GM12878 (cell line): ENCODE results near the gene HRC. TPM values are rescaled to one million over a fixed set of nuclear protein-coding genes. Genes with fewer than 3 reads are reported as not detected.

ENCODE experiments used
- ATAC-seq: fragments of 200-7000 bp; cut with Tn5 transposase; 3 replicates; pipeline ENCODE4 v1.9.1; 2020; ENCODE audit warnings: mild to moderate bottlenecking, moderate library complexity
- BruUV-seq: library from RNA; stranded (reverse); fragments of 400-500 nt; replicated peaks from 2 replicates; lab custom pipeline; 2021; lab: Mats Ljungman, UMichigan
- CTCF ChIA-PET: fragments of 300-600 bp; sonication (Branson Sonifier 250); formaldehyde crosslinking; extraction: SDS; loops from one replicate; lab custom pipeline; 2021; ENCODE audit warnings: inconsistent platforms; lab: Yijun Ruan, JAX
- POLR2A ChIA-PET: fragments of 350-600 bp; formaldehyde crosslinking; extraction: SDS; loops from one replicate; lab custom pipeline; 2021; ENCODE audit warnings: inconsistent platforms; lab: Charles Lee
- RAD21 ChIA-PET: fragments of 300-600 bp; sonication (Branson Sonifier 250); formaldehyde crosslinking; loops from one replicate; lab custom pipeline; 2023; ENCODE audit warnings: antibody characterized with exemption; ENCODE audit not compliant: unreplicated experiment; lab: Charles Lee
- SMC1A ChIA-PET: fragments of 300-600 bp; sonication (Branson Sonifier 250); formaldehyde crosslinking; loops from one replicate; lab custom pipeline; 2023; ENCODE audit not compliant: unreplicated experiment, uncharacterized antibody; lab: Charles Lee
- DNase-seq: peaks from one replicate; pipeline ENCODE4 v3.0.0-alpha.2; 2011; ENCODE audit warnings: low read depth, low spot score
- FAIRE-seq: peaks from 3 replicates; lab custom pipeline; 2011; peaks lifted over from hg19 to GRCh38; lab: Jason Lieb, UNC
- H2AFZ ChIP-seq: 2 replicates; pipeline ENCODE4 v1.6.0; 2011; ENCODE audit warnings: low read depth, low read length, control low read depth; ENCODE audit not compliant: control insufficient read depth
- H3K27ac ChIP-seq: 2 replicates; pipeline ENCODE4 v1.5.1; 2011; ENCODE audit warnings: control low read depth; ENCODE audit not compliant: control insufficient read depth, insufficient read depth
- H3K27me3 ChIP-seq, 2 experiments: replicated peaks in 1 of 2; 2 replicates each; pipeline versions ENCODE4 v1.6.0 to v1.6.1; 2011; ENCODE audit warnings: low read length in 1 of 2; ENCODE audit not compliant: control insufficient read depth in 2 of 2, insufficient read depth in 2 of 2
- H3K36me3 ChIP-seq, 2 experiments: 2 replicates each; pipeline ENCODE4 v1.5.1; 2011; ENCODE audit warnings: low read length in 1 of 2; ENCODE audit not compliant: control insufficient read depth in 2 of 2, insufficient read depth in 2 of 2
- H3K4me1 ChIP-seq: 2 replicates; pipeline ENCODE4 v1.6.1; 2011; ENCODE audit warnings: mild to moderate bottlenecking, low read length, moderate library complexity, mixed read lengths; ENCODE audit not compliant: control insufficient read depth, insufficient read depth
- H3K4me2 ChIP-seq: 2 replicates; pipeline ENCODE4 v1.6.0; 2011; ENCODE audit warnings: control low read depth; ENCODE audit not compliant: control insufficient read depth, insufficient read depth
- H3K4me3 ChIP-seq: fragments of 200-600 bp; sonication (generic); 2 replicates; pipeline ENCODE4 v1.5.1; 2016
- H3K79me2 ChIP-seq: 2 replicates; pipeline ENCODE4 v1.6.0; 2011; ENCODE audit warnings: low read length; ENCODE audit not compliant: control insufficient read depth, insufficient read depth
- H3K9ac ChIP-seq: 2 replicates; pipeline ENCODE4 v1.8.0; 2011; ENCODE audit warnings: low read length, control low read depth, mixed read lengths; ENCODE audit not compliant: control insufficient read depth, insufficient read depth
- H3K9me3 ChIP-seq: replicated peaks from 3 replicates; pipeline ENCODE4 v1.5.1; 2011; ENCODE audit warnings: mild to moderate bottlenecking, low read length; ENCODE audit not compliant: control insufficient read depth, insufficient read depth
- H4K20me1 ChIP-seq: 2 replicates; pipeline ENCODE4 v1.6.0; 2011; ENCODE audit not compliant: control insufficient read depth, insufficient read depth
- CTCF ChIP-seq, 3 experiments: IDR thresholded peaks in 2 of 3; conservative IDR thresholded peaks in 1 of 3; 2 replicates each; pipeline ENCODE4 v1.5.1; 2011; ENCODE audit warnings: low read depth in 3 of 3, low read length in 3 of 3, mild to moderate bottlenecking in 3 of 3, control low read depth in 2 of 3, moderate library complexity in 2 of 3, inconsistent platforms in 1 of 3, mixed read lengths in 1 of 3; ENCODE audit not compliant: control insufficient read depth in 2 of 3, insufficient read depth in 1 of 3; ENCODE audit errors: extremely low read depth in 1 of 3
- HDAC2 ChIP-seq: fragments of 200-600 bp; sonication (generic); IDR thresholded peaks from 2 replicates; pipeline ENCODE4 v1.6.1; 2017
- HDGF ChIP-seq: fragments of 450-650 bp; IDR thresholded peaks from 2 replicates; pipeline ENCODE4 v1.6.1; 2016; ENCODE audit warnings: antibody characterized with exemption
- JUNB ChIP-seq: IDR thresholded peaks from 2 replicates; pipeline ENCODE4 v1.6.1; 2016; ENCODE audit warnings: antibody characterized with exemption, mild to moderate bottlenecking
- POLR2A ChIP-seq: IDR thresholded peaks from 2 replicates; pipeline ENCODE4 v1.6.1; 2011; ENCODE audit warnings: low read depth, mild to moderate bottlenecking, low read length
- RAD21 ChIP-seq: IDR thresholded peaks from 2 replicates; pipeline ENCODE4 v1.6.1; 2011; ENCODE audit warnings: mild to moderate bottlenecking, low read depth, low read length, moderate library complexity; ENCODE audit not compliant: insufficient read depth
- SMC3 ChIP-seq: IDR thresholded peaks from 2 replicates; pipeline ENCODE4 v1.6.1; 2011; ENCODE audit warnings: low read length, improper control_type of control experiment, borderline replicate concordance
- ZNF592 ChIP-seq: fragments of 450-650 bp; IDR thresholded peaks from 2 replicates; pipeline ENCODE4 v1.6.1; 2017; ENCODE audit warnings: mild to moderate bottlenecking, moderate library complexity
- WGBS: methylation state at CpG from one replicate; pipeline ENCODE4 v1.1.6; 2016; ENCODE audit warnings: low lambda C conversion rate; ENCODE audit not compliant: insufficient replicate concordance, insufficient coverage; ENCODE audit errors: missing lambda C conversion rate; 5-methylcytosine and 5-hydroxymethylcytosine counted together
- in situ Hi-C: fragments of 300-500 bp; cut with MboI; formaldehyde crosslinking; loops from 9 replicates; pipeline ENCODE4 v1.14.3; 2018; ENCODE audit warnings: mixed read lengths
- intact Hi-C: fragments of 100-400 bp; cut with micrococcal nuclease; formaldehyde crosslinking; loops from one replicate; pipeline ENCODE4 v1.14.2; 2022; ENCODE audit not compliant: unreplicated experiment
- polyA plus RNA-seq, 11 experiments: library from polyadenylated mRNA; depleted of rRNA in 4 of 11; unstranded in 6 of 11; stranded (reverse) in 5 of 11; fragments of >200 nt; fragmentation: Nextera tagmentation in 4 of 11; fragmentation: Illumina TruSeq in 1 of 11; extraction: Ambion mirVana in 4 of 11; extraction: Trizol in 1 of 11; gene quantifications; 1 replicate in 1 of 11; 2 replicates in 10 of 11; pipeline versions ENCODE4 v1.2.1 to v1.2.3, GENCODE V29; 2011 to 2016; ENCODE audit warnings: inconsistent platforms in 2 of 11, missing spikeins in 2 of 11, low read depth in 1 of 11
- total RNA-seq, 4 experiments: library from RNA; depleted of rRNA in 3 of 4; stranded (reverse); fragments of >200 nt in 3 of 4; fragmentation: Illumina TruSeq in 1 of 4; extraction: Trizol in 1 of 4; gene quantifications; 2 replicates each; pipeline versions ENCODE4 v1.2.1 to v1.2.3, GENCODE V29; 2013 to 2021

The HRC gene
- total and polyA plus RNA-seq, 10 of the 15 experiments (the other 5 are each of a cell fraction or from before 2014, with no cell fraction given): 0.10 TPM; not detected in 9

DNA sequence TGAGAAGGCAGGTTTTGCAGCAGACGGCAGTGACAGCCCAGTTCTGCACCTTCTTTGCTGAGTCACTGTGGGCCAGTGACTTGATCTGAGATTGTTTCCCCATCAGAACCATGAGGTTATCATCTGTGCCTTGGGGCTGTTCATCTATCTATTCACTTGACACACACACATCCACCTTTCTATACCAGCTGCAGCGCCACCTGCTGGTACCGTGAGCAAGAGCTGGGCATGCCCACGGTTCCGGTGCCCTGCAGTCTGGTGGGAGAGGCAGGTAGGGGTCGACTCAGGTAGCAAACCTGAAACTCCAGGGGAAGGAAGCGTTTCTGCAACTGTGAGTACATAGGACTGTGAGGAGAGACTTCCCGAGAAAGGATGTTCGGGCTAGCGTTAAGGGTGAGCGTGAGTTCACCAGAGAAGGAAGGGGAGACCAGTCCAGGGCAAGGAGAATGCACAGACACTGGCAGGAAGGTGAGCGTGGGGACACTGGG, 48.5 kb downstream of the HRC start:
- RAD21 ChIA-PET: interaction anchor here (0.6 to 1.6 kb wide), 3 partner anchors 9 to 327 kb away, joined by 3 to 4 read pairs (median 3); no protein-coding TSS in a partner anchor
- no peak overlapping the region for H3K9ac ChIP-seq
- WGBS: 66% methylated on average over 12 of the region's 12 CpGs
- H3K36me3 ChIP-seq: peaks cover 7 to 50% of the 10 kb centered on the region in 2 experiments
- H3K9me3 ChIP-seq: no peaks in the 10 kb centered on the region
- H3K4me1 ChIP-seq: no peaks in the 10 kb centered on the region
- in situ Hi-C loops: no loop called here
- no peak overlapping the region for H3K4me2 ChIP-seq
- SMC1A ChIA-PET: interaction anchor here (0.5 to 1.6 kb wide), 4 partner anchors 9 to 134 kb away, joined by 3 to 6 read pairs (median 4); no protein-coding TSS in a partner anchor
- H2AFZ ChIP-seq: no peak overlapping the region
- POLR2A ChIA-PET: no interaction called here
- no TSS peak for BruUV-seq
- 0 out of 2 replicates have a peak, but pooled peaks have one; percentile 16 for TF ChIP-seq HDGF
- TF ChIP-seq RAD21: 0 out of 2 replicates have a peak, but pooled peaks have one; percentile 19
- TF ChIP-seq HDAC2: no peak
- TF ChIP-seq CTCF (IDR thresholded peaks at IDR 0.05 in 2 of 3, conservative IDR thresholded peaks at IDR 0.05 in 1 of 3; ENCODE audit: control insufficient read depth in 2 of 3, extremely low read depth in 1 of 3, insufficient read depth in 1 of 3, low read depth in 3 of 3, low read length in 3 of 3): peak; percentile 67 to 88 (median 83)
- TF ChIP-seq SMC3: peak; percentile 35; the same call in 1 of the 2 replicates
- TF ChIP-seq POLR2A: peak; percentile 58
- no peak for TF ChIP-seq ZNF592
- no peak for TF ChIP-seq JUNB
- TF ChIP-seq, all 136 proteins: peak for 5
- intact Hi-C loops: no loop called here
- DNase-seq (no peak), FAIRE-seq (peak; percentile 86), ATAC-seq (peak; percentile 83)
- H3K4me3 ChIP-seq: no peak overlapping the region
- no peak overlapping the region for H3K27ac ChIP-seq
- CTCF ChIA-PET: interaction anchor here (0.7 to 2.5 kb wide), 19 partner anchors 8 to 264 kb away, joined by 3 to 31 read pairs (median 4); partner anchors contain the start of genes CGB7 and LIN7B
- no peaks in the 10 kb centered on the region for H3K27me3 ChIP-seq
- H4K20me1 ChIP-seq: no peaks in the 10 kb centered on the region
- no peaks in the 10 kb centered on the region for H3K79me2 ChIP-seq
